OCI-LY3 (cell line): ENCODE measurements around the gene PTPN6.

Experiments
- H2AFZ ChIP-seq: fragments of 200-600, 300-600 bp; shearing (Covaris generic); 2 replicates; pipeline ENCODE4 v1.6.0; 2014; ENCODE audit warnings: antibody characterized with exemption, low read depth, low read length
- H3K27ac ChIP-seq: fragments of 200-600, 300-600 bp; sonication (generic); 2 replicates; pipeline ENCODE4 v1.5.1; 2014; ENCODE audit warnings: mild to moderate bottlenecking, low read length, moderate library complexity, mixed read lengths
- H3K27me3 ChIP-seq: fragments of 200-600, 300-600 bp; sonication (generic); 2 replicates; pipeline ENCODE4 v1.6.1; 2014; ENCODE audit warnings: low read depth, low read length, mixed read lengths
- H3K36me3 ChIP-seq: fragments of 200-600, 300-600 bp; sonication (generic); replicated peaks from 2 replicates; pipeline ENCODE3; 2014; ENCODE audit warnings: low read depth, low read length, mixed read lengths
- H3K4me1 ChIP-seq: fragments of 300-600, 200-600 bp; sonication (generic); 2 replicates; pipeline ENCODE4 v1.6.1; 2014; ENCODE audit warnings: low read length, mixed read lengths
- H3K4me2 ChIP-seq: fragments of 200-600, 300-600 bp; sonication (generic); 2 replicates; pipeline ENCODE4 v1.6.1; 2014; ENCODE audit warnings: low read length, mixed read lengths
- H3K4me3 ChIP-seq: fragments of 300-600, 200-600 bp; sonication (generic); 2 replicates; pipeline ENCODE4 v1.5.1; 2014; ENCODE audit warnings: antibody characterized with exemption, mild to moderate bottlenecking, low read length, moderate library complexity
- H3K79me2 ChIP-seq: fragments of 300-600, 200-600 bp; shearing (Covaris generic); 2 replicates; pipeline ENCODE4 v1.6.1; 2014; ENCODE audit warnings: mild to moderate bottlenecking, low read length, mixed read lengths
- H3K9ac ChIP-seq: fragments of 300-600, 200-600 bp; shearing (Covaris generic); 2 replicates; pipeline ENCODE4 v1.6.0; 2014; ENCODE audit warnings: mild to moderate bottlenecking, low read length, moderate library complexity
- H3K9me3 ChIP-seq: fragments of 200-600, 300-600 bp; shearing (Covaris generic); 2 replicates; pipeline ENCODE4 v1.6.1; 2014; ENCODE audit warnings: low read length, mixed read lengths; ENCODE audit not compliant: insufficient read depth
- H4K20me1 ChIP-seq: fragments of 200-600, 300-600 bp; sonication (generic); 2 replicates; pipeline ENCODE4 v1.6.1; 2016; ENCODE audit warnings: low read length, mixed read lengths; ENCODE audit not compliant: insufficient read depth
- EZH2phosphoT487 ChIP-seq: fragments of 200-600 bp; shearing (Covaris generic); IDR thresholded peaks from 2 replicates; pipeline ENCODE4 v1.6.1; 2018; ENCODE audit warnings: antibody characterized with exemption, mixed run types, low read depth
- TF ChIP-seq, protein P1 (sequence below): fragments of 200-600, 300-600 bp; sonication (generic); IDR thresholded peaks from 2 replicates; pipeline ENCODE4 v1.5.1; 2014; ENCODE audit warnings: antibody characterized with exemption, low read length, low read depth

PTPN6 gene

DNA sequence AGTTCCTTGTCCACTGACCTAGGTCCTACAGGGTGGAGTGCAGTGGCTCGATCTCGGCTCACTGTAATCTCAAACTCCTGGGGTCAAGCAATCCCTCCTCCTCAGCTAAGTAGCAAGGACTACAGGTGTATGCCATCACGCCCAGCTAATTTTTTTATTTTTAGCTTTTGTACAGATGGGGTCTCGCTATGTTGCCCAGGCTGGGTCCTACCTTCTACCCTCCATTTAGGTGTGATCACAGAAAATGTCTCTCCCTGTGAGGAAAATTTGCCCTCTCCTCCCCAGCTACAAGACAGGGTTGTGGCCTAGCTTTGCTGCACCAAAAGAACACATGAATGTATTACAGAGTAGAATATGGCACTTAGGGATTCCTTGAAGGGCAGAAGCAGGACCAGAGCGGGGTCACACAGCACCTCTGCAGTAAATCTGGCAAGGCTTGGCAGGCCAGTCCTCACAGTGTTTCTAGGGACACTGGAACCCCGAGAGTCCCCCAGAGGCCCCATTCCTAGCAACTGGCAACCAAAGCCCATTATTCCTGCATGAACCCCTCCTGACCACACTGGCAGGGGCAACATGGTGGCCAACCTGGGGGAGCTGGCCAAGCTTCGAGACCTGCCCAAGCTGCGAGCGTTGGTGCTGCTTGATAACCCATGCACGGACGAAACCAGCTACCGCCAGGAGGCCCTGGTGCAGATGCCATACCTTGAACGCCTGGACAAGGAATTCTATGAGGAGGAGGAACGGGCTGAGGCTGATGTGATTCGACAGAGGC is 38.8 kb upstream of the PTPN6 start:
- Histone ChIP-seq H3K27me3 (no peaks in the 10 kb centered on the region), H4K20me1 (0 out of 2 replicates have a peak, but pooled peaks cover 9% of the 10 kb centered on the region), H2AFZ (no peak overlapping the region), H3K4me1 (peaks cover 14% of the 10 kb centered on the region), H3K79me2 (peaks cover 13% of the 10 kb centered on the region), H3K4me3 (no peak overlapping the region), H3K4me2 (no peak overlapping the region), H3K27ac (no peak overlapping the region), H3K36me3 (peaks cover 13% of the 10 kb centered on the region), H3K9ac (no peak overlapping the region), H3K9me3 (no peaks in the 10 kb centered on the region)
- no peak for TF ChIP-seq EZH2phosphoT487
- TF ChIP-seq, protein P1, sequence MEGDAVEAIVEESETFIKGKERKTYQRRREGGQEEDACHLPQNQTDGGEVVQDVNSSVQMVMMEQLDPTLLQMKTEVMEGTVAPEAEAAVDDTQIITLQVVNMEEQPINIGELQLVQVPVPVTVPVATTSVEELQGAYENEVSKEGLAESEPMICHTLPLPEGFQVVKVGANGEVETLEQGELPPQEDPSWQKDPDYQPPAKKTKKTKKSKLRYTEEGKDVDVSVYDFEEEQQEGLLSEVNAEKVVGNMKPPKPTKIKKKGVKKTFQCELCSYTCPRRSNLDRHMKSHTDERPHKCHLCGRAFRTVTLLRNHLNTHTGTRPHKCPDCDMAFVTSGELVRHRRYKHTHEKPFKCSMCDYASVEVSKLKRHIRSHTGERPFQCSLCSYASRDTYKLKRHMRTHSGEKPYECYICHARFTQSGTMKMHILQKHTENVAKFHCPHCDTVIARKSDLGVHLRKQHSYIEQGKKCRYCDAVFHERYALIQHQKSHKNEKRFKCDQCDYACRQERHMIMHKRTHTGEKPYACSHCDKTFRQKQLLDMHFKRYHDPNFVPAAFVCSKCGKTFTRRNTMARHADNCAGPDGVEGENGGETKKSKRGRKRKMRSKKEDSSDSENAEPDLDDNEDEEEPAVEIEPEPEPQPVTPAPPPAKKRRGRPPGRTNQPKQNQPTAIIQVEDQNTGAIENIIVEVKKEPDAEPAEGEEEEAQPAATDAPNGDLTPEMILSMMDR, result no peak

DNA sequence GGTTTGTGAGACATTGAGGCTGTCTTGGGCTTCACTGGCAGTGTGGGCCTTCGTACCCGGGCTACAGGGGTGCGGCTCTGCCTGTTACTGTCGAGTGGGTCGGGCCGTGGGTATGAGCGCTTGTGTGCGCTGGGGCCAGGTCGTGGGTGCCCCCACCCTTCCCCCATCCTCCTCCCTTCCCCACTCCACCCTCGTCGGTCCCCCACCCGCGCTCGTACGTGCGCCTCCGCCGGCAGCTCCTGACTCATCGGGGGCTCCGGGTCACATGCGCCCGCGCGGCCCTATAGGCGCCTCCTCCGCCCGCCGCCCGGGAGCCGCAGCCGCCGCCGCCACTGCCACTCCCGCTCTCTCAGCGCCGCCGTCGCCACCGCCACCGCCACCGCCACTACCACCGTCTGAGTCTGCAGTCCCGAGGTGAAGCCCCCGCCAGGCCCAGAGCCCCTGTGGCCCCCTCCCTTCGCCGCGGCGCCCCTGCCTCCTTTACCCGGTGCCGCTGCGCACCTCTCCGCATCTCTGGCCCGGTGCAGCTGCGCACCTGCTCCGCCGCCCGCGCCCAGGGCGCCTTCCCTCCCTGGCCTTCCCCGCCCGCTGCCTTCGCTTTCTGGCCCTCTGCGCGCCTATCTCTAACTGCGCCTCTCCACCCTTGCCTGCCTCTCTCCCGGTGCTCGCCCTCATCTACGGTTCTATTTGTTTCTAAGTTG is 36.8 kb upstream of the PTPN6 start, which contains the start of gene ENO2:
Gene ENO2 (plus strand): TSS at position 335 of the 701 bp plus-strand sequence. CDS start 1,253 bp downstream, outside the sequence.
- peaks cover 13% of the 10 kb centered on the region for H3K79me2 ChIP-seq
- peaks cover 24% of the 10 kb centered on the region for H3K36me3 ChIP-seq
- H3K4me1 ChIP-seq, result peaks cover 14% of the 10 kb centered on the region
- H3K27ac ChIP-seq, result peak within 1 kb of the TSS; percentile 40; the same call in 1 of the 2 replicates
- no peaks in the 10 kb centered on the region for H3K27me3 ChIP-seq
- 0 out of 2 replicates have a peak, but pooled peaks cover 9% of the 10 kb centered on the region for H4K20me1 ChIP-seq
- TF ChIP-seq, protein P1, result no peak
- TF ChIP-seq EZH2phosphoT487, result no peak
- no peaks in the 10 kb centered on the region for H3K9me3 ChIP-seq
- peak within 1 kb of the TSS; percentile 89 for H3K4me3 ChIP-seq
- H3K9ac ChIP-seq, result peak within 1 kb of the TSS; percentile 82
- peak within 1 kb of the TSS; percentile 96 for H3K4me2 ChIP-seq
- peak within 1 kb of the TSS; percentile 94 for H2AFZ ChIP-seq

DNA sequence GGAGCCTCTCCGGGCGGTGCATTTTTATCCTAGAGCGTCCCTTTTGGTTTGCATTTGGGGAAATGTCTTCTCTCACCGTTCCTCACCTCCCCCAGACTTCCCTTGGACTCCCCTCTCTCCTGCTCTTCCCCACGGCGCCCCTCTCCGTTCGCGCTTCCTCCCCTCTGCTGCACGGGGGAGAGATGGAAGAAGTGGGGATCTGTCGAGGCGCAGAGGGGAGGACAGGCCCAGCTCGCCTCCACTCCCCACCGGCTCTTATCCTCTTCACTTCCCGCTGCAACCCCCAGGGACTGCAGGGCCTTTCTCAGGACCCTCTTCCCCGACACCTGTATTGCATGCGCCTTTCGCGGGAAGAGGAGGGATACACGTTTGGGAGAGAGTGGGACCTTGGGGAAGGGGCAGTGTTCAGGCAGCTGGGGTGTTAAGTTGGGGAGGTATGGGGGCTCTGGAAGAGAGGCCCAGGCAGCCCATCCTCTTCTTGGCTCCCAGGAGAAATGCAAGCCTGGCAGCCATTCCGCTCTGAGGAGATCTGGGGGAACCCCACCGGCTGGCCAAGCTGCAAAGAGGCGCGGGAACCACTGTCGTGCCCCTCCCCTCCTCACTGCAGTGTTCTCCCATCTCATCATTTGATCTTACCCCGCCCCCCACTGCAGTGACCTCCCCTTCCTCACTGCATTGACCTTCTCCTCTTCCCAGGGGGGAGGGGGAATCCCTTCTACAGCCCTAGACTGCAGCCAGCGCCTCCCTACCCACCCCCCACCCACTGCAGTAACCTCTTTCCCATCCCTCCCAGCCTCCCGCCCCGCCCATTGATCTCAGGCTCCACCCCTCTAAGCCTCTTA is 36.0 kb upstream of the PTPN6 start:
- TF ChIP-seq, protein P1, result no peak
- no peak for TF ChIP-seq EZH2phosphoT487
- no peaks in the 10 kb centered on the region for H3K27me3 ChIP-seq
- H3K79me2 ChIP-seq, result peaks cover 13% of the 10 kb centered on the region
- H3K27ac ChIP-seq, result peak overlapping the region; percentile 17; the same call in 1 of the 2 replicates
- no peaks in the 10 kb centered on the region for H3K9me3 ChIP-seq
- H3K4me1 ChIP-seq, result peaks cover 14% of the 10 kb centered on the region
- peak overlapping the region; percentile 96 for H3K4me2 ChIP-seq
- peak overlapping the region; percentile 94; the same call in 1 of the 2 replicates for H2AFZ ChIP-seq
- H3K9ac ChIP-seq, result peak overlapping the region; percentile 82
- H3K36me3 ChIP-seq, result peaks cover 31% of the 10 kb centered on the region
- H4K20me1 ChIP-seq, result 0 out of 2 replicates have a peak, but pooled peaks cover 11% of the 10 kb centered on the region
- peak overlapping the region; percentile 89 for H3K4me3 ChIP-seq
